H1 (cell line): ENCODE results near the gene CAPN6. TPM values are rescaled to one million over a fixed set of nuclear protein-coding genes. Genes with fewer than 3 reads are reported as not detected.

Experiments
- CTCF ChIA-PET: fragments of 300-600 bp; sonication (Branson Sonifier 250); formaldehyde crosslinking; loops from one replicate; lab custom pipeline; 2021; ENCODE audit not compliant: partially characterized antibody; lab: Charles Lee
- POLR2A ChIA-PET: fragments of 300-600 bp; sonication (Branson Sonifier 250); formaldehyde crosslinking; loops from one replicate; lab custom pipeline; 2021; ENCODE audit warnings: inconsistent platforms; ENCODE audit not compliant: partially characterized antibody; lab: Charles Lee
- DNase-seq, 2 experiments: peaks; one replicate each; pipeline versions ENCODE4 v3.0.0 to v3.0.0-alpha.2; 2010 to 2022; ENCODE audit warnings: low spot score in 2 of 2, low read depth in 1 of 2, mixed read lengths in 1 of 2
- FAIRE-seq: peaks from 2 replicates; lab custom pipeline; 2011; peaks lifted over from hg19 to GRCh38; lab: Jason Lieb, UNC
- H2AFZ ChIP-seq: 2 replicates; pipeline ENCODE4 v1.8.1; 2012; ENCODE audit warnings: low read length, inconsistent platforms
- H2AK5ac ChIP-seq: 2 replicates; pipeline ENCODE4 v1.6.1; 2013; ENCODE audit warnings: low read depth, low read length
- H2BK120ac ChIP-seq: replicated peaks from 2 replicates; pipeline ENCODE3; 2013; ENCODE audit warnings: low read depth, low read length, inconsistent platforms
- H2BK12ac ChIP-seq: 2 replicates; pipeline ENCODE4 v1.6.1; 2013; ENCODE audit warnings: low read depth, low read length
- H2BK15ac ChIP-seq: 2 replicates; pipeline ENCODE4 v1.6.1; 2013; ENCODE audit warnings: low read length
- H2BK20ac ChIP-seq: 2 replicates; pipeline ENCODE4 v1.6.1; 2013; ENCODE audit warnings: low read length
- H2BK5ac ChIP-seq: 2 replicates; pipeline ENCODE4 v1.6.1; 2013; ENCODE audit warnings: low read depth, low read length
- H3K14ac ChIP-seq: 2 replicates; pipeline ENCODE4 v1.6.1; 2013; ENCODE audit warnings: inconsistent platforms; ENCODE audit not compliant: insufficient read length
- H3K18ac ChIP-seq: 2 replicates; pipeline ENCODE4 v1.6.1; 2013; ENCODE audit warnings: low read length; ENCODE audit errors: extremely low read depth
- H3K23ac ChIP-seq: 2 replicates; pipeline ENCODE4 v1.6.1; 2013; ENCODE audit warnings: inconsistent platforms; ENCODE audit not compliant: insufficient read length
- H3K23me2 ChIP-seq: 2 replicates; pipeline ENCODE4 v1.6.1; 2013; ENCODE audit warnings: low read depth, low read length
- H3K27ac ChIP-seq: 2 replicates; pipeline ENCODE4 v1.6.1; 2011; ENCODE audit warnings: low read depth, low read length, inconsistent platforms
- H3K27me3 ChIP-seq, 4 experiments: replicated peaks in 1 of 4; 1 replicate in 1 of 4; 2 replicates in 3 of 4; pipeline versions ENCODE4 v1.6.1 to v1.8.1; 2011 to 2013; ENCODE audit warnings: low read length in 3 of 4, mild to moderate bottlenecking in 3 of 4, inconsistent platforms in 2 of 4, mixed read lengths in 2 of 4, moderate library complexity in 1 of 4; ENCODE audit not compliant: control insufficient read depth in 3 of 4, insufficient read depth in 3 of 4; ENCODE audit errors: extremely low read depth in 1 of 4
- H3K36me3 ChIP-seq, 4 experiments: 2 replicates each; pipeline versions ENCODE4 v1.6.1 to v1.8.1; 2011 to 2013; ENCODE audit warnings: mild to moderate bottlenecking in 4 of 4, low read length in 3 of 4, moderate library complexity in 2 of 4, control low read depth in 1 of 4, inconsistent platforms in 1 of 4; ENCODE audit not compliant: insufficient read depth in 4 of 4, control insufficient read depth in 2 of 4
- H3K4ac ChIP-seq: replicated peaks from 2 replicates; pipeline ENCODE3; 2013; ENCODE audit warnings: low read length, low read depth, mixed read lengths, inconsistent platforms; ENCODE audit not compliant: insufficient read length
- H3K4me1 ChIP-seq, 4 experiments: replicated peaks in 1 of 4; 1 replicate in 1 of 4; 2 replicates in 3 of 4; pipeline versions ENCODE4 v1.6.1 to v1.8.1; 2011 to 2013; ENCODE audit warnings: low read length in 3 of 4, inconsistent platforms in 2 of 4, mixed read lengths in 1 of 4; ENCODE audit not compliant: insufficient read depth in 4 of 4, control insufficient read depth in 3 of 4
- H3K4me2 ChIP-seq, 2 experiments: 2 replicates each; pipeline versions ENCODE4 v1.6.1 to v1.8.1; 2011 to 2013; ENCODE audit warnings: low read depth in 2 of 2, low read length in 2 of 2, control low read depth in 1 of 2, inconsistent platforms in 1 of 2, mild to moderate bottlenecking in 1 of 2; ENCODE audit not compliant: insufficient read depth in 1 of 2
- H3K4me3 ChIP-seq, 4 experiments: fragments of 200-600, 300-600 bp in 1 of 4; sonication (generic), shearing (Covaris generic), sonication (Bioruptor Twin) in 1 of 4; 2 replicates each; pipeline versions ENCODE4 v1.5.1 to v1.8.1; 2011 to 2016; ENCODE audit warnings: low read length in 4 of 4, low read depth in 3 of 4, control low read depth in 2 of 4, inconsistent platforms in 2 of 4, mild to moderate bottlenecking in 2 of 4, mixed read lengths in 1 of 4, moderate library complexity in 1 of 4; ENCODE audit not compliant: insufficient read depth in 2 of 4; ENCODE audit errors: extremely low read depth in 1 of 4
- H3K56ac ChIP-seq: replicated peaks from 2 replicates; pipeline ENCODE3; 2013; ENCODE audit warnings: low read depth, mild to moderate bottlenecking, mixed read lengths, low read length, inconsistent platforms; ENCODE audit not compliant: insufficient read length
- H3K79me1 ChIP-seq: 2 replicates; pipeline ENCODE4 v1.6.1; 2013; ENCODE audit warnings: low read depth, low read length, control low read depth
- H3K79me2 ChIP-seq, 2 experiments: 2 replicates each; pipeline versions ENCODE4 v1.6.1 to v1.8.1; 2012 to 2013; ENCODE audit warnings: low read length in 2 of 2, mild to moderate bottlenecking in 2 of 2, inconsistent platforms in 1 of 2; ENCODE audit not compliant: insufficient read depth in 2 of 2, control insufficient read depth in 1 of 2
- H3K9ac ChIP-seq, 4 experiments: replicated peaks in 1 of 4; 1 replicate in 1 of 4; 2 replicates in 3 of 4; pipeline versions ENCODE4 v1.6.1 to v1.8.1; 2011 to 2013; ENCODE audit warnings: low read depth in 3 of 4, low read length in 3 of 4, control low read depth in 2 of 4, mild to moderate bottlenecking in 2 of 4, moderate library complexity in 2 of 4, inconsistent platforms in 1 of 4; ENCODE audit errors: extremely low read depth in 1 of 4
- H3K9me3 ChIP-seq, 2 experiments: 2 replicates each; pipeline versions ENCODE4 v1.6.1 to v1.8.1; 2012 to 2013; ENCODE audit warnings: mild to moderate bottlenecking in 2 of 2, moderate library complexity in 2 of 2, control low read depth in 1 of 2, inconsistent platforms in 1 of 2, low read depth in 1 of 2, low read length in 1 of 2, mixed read lengths in 1 of 2; ENCODE audit not compliant: insufficient read depth in 2 of 2
- H4K20me1 ChIP-seq, 2 experiments: replicated peaks in 1 of 2; 2 replicates each; pipeline versions ENCODE3 to v1.8.1; 2011 to 2013; ENCODE audit warnings: inconsistent platforms in 2 of 2, low read length in 2 of 2, mild to moderate bottlenecking in 1 of 2; ENCODE audit not compliant: insufficient read depth in 2 of 2, control insufficient read depth in 1 of 2
- H4K5ac ChIP-seq: 2 replicates; pipeline ENCODE4 v1.6.1; 2013; ENCODE audit warnings: low read length, low read depth, mixed read lengths, inconsistent platforms; ENCODE audit not compliant: insufficient read length
- H4K8ac ChIP-seq: 2 replicates; pipeline ENCODE4 v1.8.0; 2013; ENCODE audit warnings: mild to moderate bottlenecking, moderate library complexity, low read length, inconsistent platforms; ENCODE audit not compliant: insufficient read depth; ENCODE audit errors: extremely low read depth
- H4K91ac ChIP-seq: replicated peaks from 2 replicates; pipeline ENCODE3; 2013; ENCODE audit warnings: low read length, mixed read lengths, inconsistent platforms; ENCODE audit not compliant: insufficient read length
- ATF2 ChIP-seq: IDR thresholded peaks from 2 replicates; pipeline ENCODE4 v1.6.1; 2012; ENCODE audit warnings: low read length, inconsistent platforms
- BRCA1 ChIP-seq: IDR thresholded peaks from 2 replicates; pipeline ENCODE4 v1.6.1; 2012; ENCODE audit warnings: low read depth, low read length, improper control_type of control experiment
- CBX8 ChIP-seq: fragments of 300-800, 300-1000 bp; sonication (generic); IDR thresholded peaks from 2 replicates; pipeline ENCODE4 v1.7.1; 2016; ENCODE audit warnings: low read depth, low read length, borderline replicate concordance
- CHD1 ChIP-seq: IDR thresholded peaks from 2 replicates; pipeline ENCODE4 v1.6.1; 2012; ENCODE audit warnings: low read depth, low read length, improper control_type of control experiment
- CHD2 ChIP-seq: IDR thresholded peaks from 2 replicates; pipeline ENCODE4 v1.6.1; 2012; ENCODE audit warnings: low read length, improper control_type of control experiment
- E2F6 ChIP-seq: IDR thresholded peaks from 2 replicates; pipeline ENCODE4 v1.6.1; 2012; ENCODE audit warnings: inconsistent platforms
- JUN ChIP-seq: IDR thresholded peaks from 2 replicates; pipeline ENCODE4 v1.6.1; 2011; ENCODE audit warnings: low read depth, mild to moderate bottlenecking, improper control_type of control experiment, low read length
- KDM4A ChIP-seq: IDR thresholded peaks from one replicate; pipeline ENCODE4 v1.7.1; 2012; ENCODE audit warnings: low read depth, mild to moderate bottlenecking, moderate library complexity, low read length, inconsistent platforms; ENCODE audit not compliant: severe bottlenecking
- PHF8 ChIP-seq: fragments of 200-600 bp; sonication (generic); conservative IDR thresholded peaks from 2 replicates; pipeline ENCODE4 v1.7.1; 2012; ENCODE audit warnings: low read depth, mild to moderate bottlenecking, inconsistent platforms, low read length, moderate library complexity
- RAD21 ChIP-seq, 2 experiments: IDR thresholded peaks in 1 of 2; conservative IDR thresholded peaks in 1 of 2; 2 replicates each; pipeline ENCODE4 v1.6.1; 2011; ENCODE audit warnings: low read depth in 2 of 2, low read length in 2 of 2, improper control_type of control experiment in 1 of 2, inconsistent platforms in 1 of 2, mild to moderate bottlenecking in 1 of 2, moderate library complexity in 1 of 2
- SP4 ChIP-seq: IDR thresholded peaks from 2 replicates; pipeline ENCODE4 v1.6.1; 2012; ENCODE audit warnings: low read length, inconsistent platforms
- TCF12 ChIP-seq: IDR thresholded peaks from 2 replicates; pipeline ENCODE4 v1.6.1; 2011; ENCODE audit warnings: low read depth, mild to moderate bottlenecking, low read length
- TEAD4 ChIP-seq: IDR thresholded peaks from 2 replicates; pipeline ENCODE4 v1.6.1; 2012; ENCODE audit warnings: low read depth, low read length, inconsistent platforms, mixed read lengths
- whole genome bisulfite sequencing, 2 experiments: shearing (Covaris generic) in 1 of 2; methylation state at CpG; one replicate each; pipeline versions ENCODE4 v1.1.6 to v1.1.7; 2013 to 2015; ENCODE audit warnings: low lambda C conversion rate in 2 of 2, mixed read lengths in 2 of 2, inconsistent platforms in 1 of 2, low coverage in 1 of 2, missing lambda C conversion rate in 1 of 2; ENCODE audit not compliant: insufficient replicate concordance in 2 of 2, insufficient coverage in 1 of 2, insufficient read length in 1 of 2; ENCODE audit errors: extremely low coverage in 1 of 2, missing lambda C conversion rate in 1 of 2; 5-methylcytosine and 5-hydroxymethylcytosine counted together
- polyA plus RNA-seq, 7 experiments: library from polyadenylated mRNA; depleted of rRNA in 3 of 7; stranded (reverse) in 5 of 7; unstranded in 2 of 7; fragments of >200 nt in 5 of 7; fragments of 200-250 nt in 2 of 7; gene quantifications; 1 replicate in 5 of 7; 2 replicates in 1 of 7; 4 replicates in 1 of 7; pipeline versions ENCODE4 v1.2.1 to v1.2.3, GENCODE V29; 2011 to 2013; ENCODE audit warnings: missing spikeins in 2 of 7, mixed read lengths in 2 of 7
- total RNA-seq: library from RNA; stranded (reverse); fragmentation: NEBNext Ultra II Directional; extraction: Animal tissue kit (Norgen Biotek cat#: 25700); gene quantifications from 2 replicates; pipeline ENCODE4 v1.2.1, GENCODE V29; 2021

The CAPN6 gene
- total and polyA plus RNA-seq, 2 of the 8 experiments (the other 6 are each of a cell fraction or from before 2014, with no cell fraction given): 5.3 to 10.6 TPM

DNA sequence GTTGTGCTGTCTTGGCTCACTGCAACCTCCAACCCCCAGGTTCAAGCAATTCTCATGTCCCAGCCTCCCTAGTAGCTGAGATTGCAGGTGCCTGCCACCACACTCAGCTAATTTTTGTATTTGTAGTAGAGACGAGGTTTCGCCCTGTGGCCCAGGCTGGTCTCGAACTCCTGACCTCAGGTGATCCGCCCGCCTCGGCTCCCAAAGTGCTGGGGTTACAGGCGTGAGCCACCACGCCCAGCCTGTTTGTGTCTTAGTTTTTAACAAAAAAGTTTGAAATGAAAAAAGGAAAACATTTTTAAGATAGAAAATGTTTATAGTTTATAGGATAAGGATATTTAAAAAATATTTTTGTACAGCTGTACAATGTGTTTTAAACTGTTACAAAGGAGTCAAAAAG lies 62.4 kb downstream of the CAPN6 start:
- CTCF ChIA-PET: no interaction called here
- FAIRE-seq: no peak
- TF ChIP-seq BRCA1 (no peak), ATF2 (no peak), JUN (no peak), PHF8 (no peak), E2F6 (no peak), TEAD4 (no peak), RAD21 (IDR thresholded peaks at IDR 0.05 in 1 of 2, conservative IDR thresholded peaks at IDR 0.05 in 1 of 2; ENCODE audit: low read depth in 2 of 2, low read length in 2 of 2) (no peak), CHD2 (no peak), CBX8 (no peak), CHD1 (no peak), TCF12 (no peak), SP4 (no peak), KDM4A (no peak)

More for the DNA sequence above, 62.4 kb downstream of the CAPN6 start:
- Histone ChIP-seq H3K23ac (no peak overlapping the region), H2AFZ (no peak overlapping the region), H4K5ac (no peak overlapping the region), H4K91ac (no peak overlapping the region), H3K4me1 (no peaks in the 10 kb centered on the region), H3K56ac (no peak overlapping the region), H2BK5ac (no peak overlapping the region), H4K20me1 (no peaks in the 10 kb centered on the region), H2BK15ac (no peak overlapping the region), H2BK120ac (no peak overlapping the region), H2BK12ac (no peak overlapping the region), H3K14ac (no peak overlapping the region), H3K9me3 (no peaks in the 10 kb centered on the region), H2AK5ac (no peak overlapping the region), H3K4ac (no peak overlapping the region), H3K9ac (no peak overlapping the region), H2BK20ac (no peak overlapping the region), H4K8ac (no peak overlapping the region), H3K27ac (no peak overlapping the region), H3K4me2 (no peak overlapping the region), H3K18ac (no peak overlapping the region), H3K4me3 (no peak overlapping the region), H3K36me3 (no peaks in the 10 kb centered on the region), H3K23me2 (no peaks in the 10 kb centered on the region), H3K79me1 (no peaks in the 10 kb centered on the region), H3K27me3 (no peaks in the 10 kb centered on the region), H3K79me2 (no peaks in the 10 kb centered on the region)
- no peak for DNase-seq
- POLR2A ChIA-PET: no interaction called here
- WGBS, 2 experiments: 95% methylated on average over 7 of the region's 8 CpGs; no CpG with 5 or more reads in 1 of the 2 experiments
